CD14-positive monocyte (primary cell): ENCODE measurements around the gene LBX2. TPM values are rescaled to one million over a fixed set of nuclear protein-coding genes. Genes with fewer than 3 reads are reported as not detected.

Experiments
- DNase-seq, 3 donors: peaks; one replicate each; pipeline ENCODE4 v3.0.0-alpha.2; 2011 to 2022
- H2AFZ ChIP-seq: 2 replicates; pipeline ENCODE4 v1.6.0; 2012; ENCODE audit warnings: mild to moderate bottlenecking, low read depth, low read length, inconsistent platforms; ENCODE audit not compliant: insufficient read depth, poor library complexity, severe bottlenecking
- H3K27ac ChIP-seq, 2 donors: 1 replicate in 1 of 2; 2 replicates in 1 of 2; pipeline ENCODE4 v1.5.1; 2012 to 2013; ENCODE audit warnings: low read length in 2 of 2, control low read depth in 1 of 2, inconsistent platforms in 1 of 2, low read depth in 1 of 2, mild to moderate bottlenecking in 1 of 2
- H3K27me3 ChIP-seq, 2 donors: one replicate each; pipeline versions ENCODE4 v1.6.0 to v1.6.1; 2011 to 2013; ENCODE audit warnings: low read length in 2 of 2; ENCODE audit not compliant: control insufficient read depth in 2 of 2, insufficient read depth in 2 of 2
- H3K36me3 ChIP-seq, 2 donors: replicated peaks in 1 of 2; 1 replicate in 1 of 2; 2 replicates in 1 of 2; pipeline versions ENCODE4 v1.5.1 to v1.6.1; 2012 to 2013; ENCODE audit warnings: low read length in 2 of 2, control low read depth in 1 of 2, inconsistent platforms in 1 of 2, mild to moderate bottlenecking in 1 of 2; ENCODE audit not compliant: insufficient read depth in 2 of 2, control insufficient read depth in 1 of 2
- H3K4me1 ChIP-seq, 2 donors: 1 replicate in 1 of 2; 2 replicates in 1 of 2; pipeline versions ENCODE4 v1.5.1 to v1.6.1; 2012 to 2013; ENCODE audit warnings: low read length in 2 of 2, control low read depth in 1 of 2, inconsistent platforms in 1 of 2, mild to moderate bottlenecking in 1 of 2, moderate library complexity in 1 of 2; ENCODE audit not compliant: insufficient read depth in 2 of 2, control insufficient read depth in 1 of 2
- H3K4me2 ChIP-seq: replicated peaks from 2 replicates; pipeline ENCODE3; 2012; ENCODE audit warnings: low read length, moderate library complexity, mild to moderate bottlenecking; ENCODE audit not compliant: poor library complexity, severe bottlenecking; ENCODE audit errors: extremely low read depth
- H3K4me3 ChIP-seq, 3 experiments: fragments of 200-600 bp in 1 of 3; sonication (generic) in 1 of 3; replicated peaks in 1 of 3; 1 replicate in 2 of 3; 2 replicates in 1 of 3; pipeline ENCODE4 v1.5.1; 2011 to 2013; ENCODE audit warnings: low read length in 3 of 3, mild to moderate bottlenecking in 3 of 3, control low read depth in 2 of 3, low read depth in 2 of 3, inconsistent platforms in 1 of 3, moderate library complexity in 1 of 3
- H3K79me2 ChIP-seq: 2 replicates; pipeline ENCODE4 v1.6.0; 2012; ENCODE audit warnings: mild to moderate bottlenecking, control low read depth, inconsistent platforms, low read length, moderate library complexity; ENCODE audit not compliant: insufficient read depth
- H3K9ac ChIP-seq: 2 replicates; pipeline ENCODE4 v1.6.0; 2017; ENCODE audit warnings: low read length, mild to moderate bottlenecking; ENCODE audit not compliant: insufficient read depth, poor library complexity, severe bottlenecking
- H3K9me3 ChIP-seq, 2 donors: replicated peaks in 1 of 2; 1 replicate in 1 of 2; 2 replicates in 1 of 2; pipeline versions ENCODE4 v1.5.1 to v1.6.1; 2012 to 2013; ENCODE audit warnings: low read length in 2 of 2, control low read depth in 1 of 2; ENCODE audit not compliant: control insufficient read depth in 1 of 2, insufficient read depth in 1 of 2
- H4K20me1 ChIP-seq: 2 replicates; pipeline ENCODE4 v1.6.0; 2012; ENCODE audit warnings: mild to moderate bottlenecking, low read length, control low read depth, moderate library complexity; ENCODE audit not compliant: insufficient read depth
- H3K27ac Mint-ChIP-seq, 7 donors: one replicate each; pipeline ENCODE4 v1.8.0; 2020; ENCODE audit warnings: mild to moderate bottlenecking in 7 of 7, mixed read lengths in 7 of 7, moderate library complexity in 6 of 7, inconsistent platforms in 2 of 7
- H3K27me3 Mint-ChIP-seq, 3 donors: one replicate each; pipeline ENCODE4 v1.8.0; 2021 to 2022; ENCODE audit warnings: low read depth in 3 of 3, mild to moderate bottlenecking in 3 of 3, mixed read lengths in 3 of 3, moderate library complexity in 3 of 3, inconsistent platforms in 1 of 3
- H3K36me3 Mint-ChIP-seq, 2 donors: one replicate each; pipeline ENCODE4 v1.8.0; 2020; ENCODE audit warnings: mixed read lengths in 2 of 2, inconsistent platforms in 1 of 2, mild to moderate bottlenecking in 1 of 2
- H3K4me1 Mint-ChIP-seq: one replicate; pipeline ENCODE4 v1.8.0; 2020; ENCODE audit warnings: mild to moderate bottlenecking, mixed read lengths
- H3K4me3 Mint-ChIP-seq, 2 donors: one replicate each; pipeline ENCODE4 v1.8.0; 2020; ENCODE audit warnings: mild to moderate bottlenecking in 2 of 2, mixed read lengths in 2 of 2, moderate library complexity in 1 of 2
- H3K9me3 Mint-ChIP-seq, 7 donors: one replicate each; pipeline ENCODE4 v1.8.0; 2020 to 2022; ENCODE audit warnings: mixed read lengths in 7 of 7, mild to moderate bottlenecking in 6 of 7, moderate library complexity in 6 of 7, inconsistent platforms in 2 of 7
- CTCF ChIP-seq: fragments of 200-600 bp; IDR thresholded peaks from one replicate; pipeline ENCODE4 v1.8.0; 2022; ENCODE audit warnings: antibody characterized with exemption, mild to moderate bottlenecking
- WGBS: methylation state at CpG from one replicate; pipeline ENCODE4 v1.1.5; 2013; ENCODE audit warnings: missing lambda C conversion rate; ENCODE audit not compliant: insufficient coverage; 5-methylcytosine and 5-hydroxymethylcytosine counted together
- intact Hi-C, 2 donors: fragments of 100-400 bp; cut with micrococcal nuclease; formaldehyde crosslinking; loops; one replicate each; pipeline versions ENCODE4 v1.15.0 to v1.15.1; 2023
- polyA plus RNA-seq, 3 donors: library from polyadenylated mRNA; depleted of rRNA in 1 of 3; unstranded in 2 of 3; stranded (reverse) in 1 of 3; fragments of 300-500 nt in 2 of 3; fragments of >200 nt in 1 of 3; fragmentation: Illumina TruSeq in 2 of 3; gene quantifications; 1 replicate in 2 of 3; 2 replicates in 1 of 3; pipeline ENCODE4 v1.2.3, GENCODE V29; 2012 to 2021

Gene LBX2
- polyA plus RNA-seq, 3 donors = 0.46 to 0.76 TPM; not detected in 1

DNA sequence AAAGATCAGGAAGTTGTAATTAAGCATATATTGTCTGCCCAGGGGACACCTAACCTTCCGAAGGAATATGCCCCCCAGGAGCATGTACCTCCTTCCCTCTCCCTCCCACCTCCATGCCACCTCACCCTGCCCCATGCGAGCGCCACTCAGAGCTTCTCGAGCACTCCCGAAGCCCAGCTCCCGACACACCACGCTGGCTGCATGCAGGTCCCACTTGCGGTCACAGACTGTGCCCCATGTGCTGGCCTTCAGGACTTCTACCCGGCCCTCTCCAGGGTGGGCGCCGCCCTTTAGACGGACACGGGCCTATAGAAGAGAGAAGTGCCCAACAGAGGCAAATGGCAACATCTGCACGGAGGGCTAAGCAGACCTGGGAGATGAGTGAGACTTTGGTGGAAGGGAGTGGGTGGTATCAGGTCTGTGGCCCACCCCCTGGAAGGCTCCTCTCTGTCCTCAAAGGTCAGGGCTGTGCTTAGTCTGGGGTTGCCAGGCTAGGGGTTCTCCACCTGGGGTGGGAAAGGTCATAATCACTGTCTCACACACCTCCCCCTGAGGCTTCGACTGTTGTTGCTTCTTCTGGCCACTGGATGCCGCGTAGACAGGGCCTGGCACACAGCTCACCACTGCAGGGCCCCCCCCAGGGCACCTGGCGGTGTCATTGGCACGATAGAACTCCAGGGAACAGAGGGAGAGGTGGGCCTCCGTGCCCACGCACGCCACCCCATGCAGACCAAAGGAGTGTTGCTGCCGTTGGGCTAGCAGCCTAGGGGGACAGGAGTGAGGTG, 37.0 kb upstream of the LBX2 start:
- Histone ChIP-seq H3K9ac (no peak overlapping the region), H3K27ac (no peak overlapping the region), H2AFZ (no peak overlapping the region), H3K79me2 (no peaks in the 10 kb centered on the region), H4K20me1 (no peaks in the 10 kb centered on the region), H3K4me2 (no peak overlapping the region), H3K4me1 (peaks cover 8 to 15% of the 10 kb centered on the region in 2 donors), H3K4me3 (no peak overlapping the region), H3K9me3 (no peaks in the 10 kb centered on the region), H3K36me3 (peaks cover 9 to 18% of the 10 kb centered on the region in 2 donors), H3K27me3 (no peaks in the 10 kb centered on the region)
- Mint-ChIP-seq H3K9me3 (no peaks in the 10 kb centered on the region), H3K27me3 (peaks cover 2 to 5% (median 4%) of the 10 kb centered on the region in 3 donors), H3K4me3 (no peak overlapping the region), H3K4me1 (peaks cover 18% of the 10 kb centered on the region), H3K27ac (no peak overlapping the region), H3K36me3 (peaks cover 19 to 21% of the 10 kb centered on the region in 2 donors)
- intact Hi-C loops = loop anchor here in 1 of 2 donors (10.0 kb wide), 1 partner anchor 48 kb away; no protein-coding TSS in a partner anchor
- DNase-seq = no peak
- no peak for TF ChIP-seq CTCF
- WGBS = 92% methylated on average over 18 of the region's 23 CpGs

GRCh38 chr2:74535440-74535965, 36.1 kb upstream of the LBX2 start:
- TF ChIP-seq CTCF = no peak
- intact Hi-C loops = loop anchor here in 1 of 2 donors (10.0 kb wide), 1 partner anchor 49 kb away; no protein-coding TSS in a partner anchor

More at GRCh38 chr2:74535440-74535965, 36.1 kb upstream of the LBX2 start:
- Histone ChIP-seq H3K9ac (no peak overlapping the region), H4K20me1 (no peaks in the 10 kb centered on the region), H3K27ac (no peak overlapping the region), H3K36me3 (peaks cover 6 to 18% of the 10 kb centered on the region in 2 donors), H2AFZ (no peak overlapping the region), H3K4me1 (peaks cover 17 to 23% of the 10 kb centered on the region in 2 donors), H3K79me2 (peaks cover under 1% of the 10 kb centered on the region), H3K4me3 (no peak overlapping the region), H3K27me3 (no peaks in the 10 kb centered on the region), H3K4me2 (no peak overlapping the region), H3K9me3 (no peaks in the 10 kb centered on the region)
- Mint-ChIP-seq H3K4me3 (no peak overlapping the region), H3K36me3 (peaks cover 19 to 21% of the 10 kb centered on the region in 2 donors), H3K9me3 (no peaks in the 10 kb centered on the region), H3K27ac (no peak overlapping the region), H3K4me1 (peaks cover 26% of the 10 kb centered on the region), H3K27me3 (peaks cover 4 to 5% (median 4%) of the 10 kb centered on the region in 3 donors)
- no peak for DNase-seq
- WGBS = 99% methylated on average over 10 of the region's 10 CpGs
